Stimulated activated naive CD4-positive, alpha-beta T cell (primary cell): ENCODE measurements around the gene DDX39A.
A peak's percentile ranks its signal among the peaks of the same experiment; 100 is the strongest.
"Not testable (repeated sequence)": the region's sequence is repeated elsewhere in the genome, so short reads cannot be mapped to it uniquely, and the experiment has no call there.

Source experiments
- DNase-seq, 6 experiments: peaks; one replicate each; lab custom pipeline; 2025; lab: John Stamatoyannopoulos, UW

Gene DDX39A

GRCh38 chr19:14408491-14409145 is 10.5 kb downstream of the DDX39A start:
- DNase-seq, result peak in 2 of 6 experiments; percentile 27 to 39

- peak in 1 of 6 experiments; percentile 35 for DNase-seq
Measured at GRCh38 chr19:14407605-14408484, 11.3 kb downstream of the DDX39A start.

- DNase-seq, result no peak
Measured at GRCh38 chr19:14406645-14407401, 12.3 kb downstream of the DDX39A start.

- DNase-seq, result peak; percentile 75 to 90 (median 88)
Measured at GRCh38 chr19:14405758-14406644, 13.1 kb downstream of the DDX39A start.

GRCh38 chr19:14405380-14405757 is 13.8 kb downstream of the DDX39A start:
- no peak for DNase-seq

GRCh38 chr19:14404312-14404711 is 14.8 kb downstream of the DDX39A start:
- DNase-seq, result peak in 1 of 6 experiments; percentile 29

- DNase-seq, result not testable (repeated sequence)
Measured at GRCh38 chr19:14403145-14403930, 15.8 kb downstream of the DDX39A start.

- DNase-seq, result no peak
Measured at GRCh38 chr19:14402332-14403144, 16.6 kb downstream of the DDX39A start.

GRCh38 chr19:14401468-14402195 is 17.5 kb downstream of the DDX39A start:
- no peak for DNase-seq

- peak in 1 of 6 experiments; percentile 20 for DNase-seq
Measured at GRCh38 chr19:14400951-14401431, 18.1 kb downstream of the DDX39A start.

GRCh38 chr19:14397168-14397567 is 22.0 kb downstream of the DDX39A start:
- DNase-seq, result not testable (repeated sequence)

- not testable (repeated sequence) for DNase-seq
Measured at GRCh38 chr19:14396730-14397129, 22.4 kb downstream of the DDX39A start.

- DNase-seq, result peak in 3 of 6 experiments; percentile 33 to 58 (median 51)
Measured at GRCh38 chr19:14395710-14396336, 23.3 kb downstream of the DDX39A start.

GRCh38 chr19:14395262-14395661 is 23.9 kb downstream of the DDX39A start:
- no peak for DNase-seq

GRCh38 chr19:14394167-14394566 is 25.0 kb downstream of the DDX39A start:
- DNase-seq, result no peak

GRCh38 chr19:14393329-14393728 is 25.8 kb downstream of the DDX39A start:
- no peak for DNase-seq

GRCh38 chr19:14391156-14391821 is 27.9 kb downstream of the DDX39A start:
- no peak for DNase-seq

GRCh38 chr19:14390548-14390947 is 28.6 kb downstream of the DDX39A start:
- no peak for DNase-seq
